ENCODE data around the gene BLACAT1.

BLACAT1 gene

DNA sequence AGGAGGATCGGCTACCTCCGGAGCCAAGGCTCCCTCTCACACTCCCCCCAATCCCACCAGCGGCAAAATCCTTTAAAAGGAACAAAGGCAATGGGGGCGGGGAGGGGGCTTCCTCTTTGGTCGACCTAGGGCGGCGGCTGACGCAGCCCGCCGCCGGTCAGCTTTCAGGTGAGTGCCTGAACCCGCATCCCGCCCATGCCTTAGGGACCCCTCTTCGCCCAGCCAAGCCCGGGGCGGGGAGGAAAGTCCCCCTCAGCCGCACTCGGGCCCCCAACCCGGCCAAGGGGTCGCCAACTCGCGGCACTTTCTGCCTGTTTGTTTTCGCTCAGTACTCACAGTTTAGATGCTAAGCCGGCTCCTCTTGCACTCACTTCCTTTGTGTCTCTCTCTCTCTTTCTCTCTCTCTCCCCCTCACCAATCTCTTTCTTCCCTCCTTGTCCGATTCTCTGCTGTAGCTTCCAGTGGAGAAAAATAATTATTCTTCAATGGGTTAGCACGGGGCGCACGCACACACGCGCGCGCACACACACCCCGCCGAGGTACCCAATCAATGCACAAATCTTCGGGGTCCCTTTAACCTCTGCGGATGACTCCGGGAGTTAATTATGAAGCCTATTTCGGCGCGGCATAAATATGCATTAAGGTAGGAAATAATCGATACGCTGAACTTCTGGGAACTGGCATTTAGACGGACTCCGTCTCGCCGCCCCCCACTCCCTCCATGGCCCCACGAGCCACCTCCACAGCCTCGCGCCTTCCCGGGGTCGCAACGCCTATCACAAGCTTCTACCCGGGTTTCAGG is at the start of gene BLACAT1:
Gene BLACAT1, minus strand, starts transcription at position 465 of the 802 bp plus-strand sequence.
- DNase-seq (ENCODE audit: low read depth): no peak

DNA sequence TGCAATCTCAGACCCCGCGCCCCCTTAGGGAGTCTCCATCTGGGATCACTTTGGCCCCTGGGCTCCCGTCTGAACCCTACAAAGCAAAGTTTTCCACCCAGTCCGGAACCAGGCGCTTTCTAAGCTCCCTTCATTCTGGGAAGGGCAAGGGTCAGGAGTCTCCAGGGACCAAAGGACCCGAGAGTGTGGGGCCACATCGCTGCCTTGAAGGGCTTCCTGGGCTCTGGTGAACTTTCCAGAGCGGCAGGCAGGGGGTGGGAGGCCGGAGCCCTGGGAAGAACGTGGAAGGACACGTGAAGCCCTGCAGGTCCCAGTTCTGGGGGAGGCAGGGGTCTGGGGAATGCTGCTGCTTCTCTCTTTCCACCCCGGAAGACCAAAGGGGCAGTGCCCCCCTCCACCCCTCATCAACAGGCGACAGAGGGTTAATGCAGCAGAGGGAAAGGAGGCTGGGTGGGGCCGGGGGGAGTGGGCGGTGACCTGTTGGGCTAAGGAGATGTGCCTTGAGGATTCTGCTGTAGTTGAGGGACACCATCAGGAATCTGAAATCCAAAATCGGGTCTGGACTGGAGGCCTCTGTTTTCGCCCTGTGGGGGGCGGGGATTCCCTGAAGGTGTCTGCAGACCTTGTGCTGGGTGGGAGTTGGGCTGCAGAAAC is 49.4 kb upstream of the BLACAT1 start:
- DNase-seq (ENCODE audit: low read depth): no peak

DNA sequence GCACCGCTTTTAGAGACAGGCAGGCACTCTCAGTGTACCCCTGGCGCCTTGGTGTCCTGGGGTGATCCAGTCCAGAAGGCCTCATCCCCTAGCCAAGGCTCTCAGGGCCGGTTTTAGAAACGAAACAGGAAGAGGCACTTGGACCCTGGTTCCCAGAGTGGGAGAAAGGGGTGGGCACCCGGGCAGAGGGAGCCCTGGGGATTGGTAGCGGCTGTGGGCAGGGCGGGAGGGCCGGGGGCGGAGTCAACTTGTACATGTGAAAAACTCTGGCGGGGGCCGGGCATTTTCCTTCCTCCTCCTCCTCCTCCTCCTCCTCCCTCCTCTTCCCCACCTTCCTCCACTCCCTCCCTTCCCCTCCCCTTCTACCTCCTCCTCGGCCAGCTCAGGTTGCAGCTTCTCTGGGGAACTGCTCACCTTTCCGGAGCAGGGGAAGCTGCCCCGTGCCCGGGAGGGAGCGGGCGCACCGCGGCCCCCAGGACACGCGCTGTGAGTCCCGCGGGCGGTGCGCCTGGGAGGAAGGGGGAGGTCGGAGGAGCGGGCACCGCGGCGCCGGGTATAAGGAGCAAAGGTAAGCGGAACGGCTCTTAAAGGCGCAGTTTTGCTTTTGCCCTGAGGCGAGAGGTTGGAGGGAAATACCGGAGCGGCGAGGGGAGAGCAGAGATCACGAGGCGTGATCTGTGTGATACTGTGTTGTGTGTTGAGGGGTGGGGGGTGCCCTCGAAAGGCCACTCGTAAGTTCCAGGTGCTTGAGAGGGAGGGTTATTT is 48.6 kb upstream of the BLACAT1 start, which contains the start of gene CDK18:
Gene CDK18, plus strand, starts transcription at position 359 of the 765 bp plus-strand sequence. CDS start 18,499 bp downstream, outside the sequence.
- DNase-seq (ENCODE audit: low read depth): no peak

DNA sequence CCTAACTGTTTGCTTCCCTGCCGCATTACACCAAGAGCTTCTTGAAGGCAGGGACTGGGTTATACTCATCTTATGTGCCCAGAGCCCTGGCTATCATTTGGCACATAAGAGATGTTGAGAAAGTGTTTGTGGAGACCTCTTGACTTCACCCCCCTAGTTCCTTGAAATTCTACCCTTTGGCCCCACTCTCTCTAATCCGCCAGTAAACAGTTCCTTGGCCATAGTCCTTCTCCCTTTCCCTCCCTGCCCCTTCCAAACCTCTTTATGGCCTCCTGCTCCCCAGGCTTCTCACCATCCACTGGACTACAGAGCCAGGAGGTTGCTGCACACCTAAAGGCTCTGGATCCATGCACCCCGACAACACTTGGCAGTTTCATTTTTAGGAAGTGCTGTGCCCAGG is 47.1 kb upstream of the BLACAT1 start:
- no peak for DNase-seq (ENCODE audit: low read depth)

DNA sequence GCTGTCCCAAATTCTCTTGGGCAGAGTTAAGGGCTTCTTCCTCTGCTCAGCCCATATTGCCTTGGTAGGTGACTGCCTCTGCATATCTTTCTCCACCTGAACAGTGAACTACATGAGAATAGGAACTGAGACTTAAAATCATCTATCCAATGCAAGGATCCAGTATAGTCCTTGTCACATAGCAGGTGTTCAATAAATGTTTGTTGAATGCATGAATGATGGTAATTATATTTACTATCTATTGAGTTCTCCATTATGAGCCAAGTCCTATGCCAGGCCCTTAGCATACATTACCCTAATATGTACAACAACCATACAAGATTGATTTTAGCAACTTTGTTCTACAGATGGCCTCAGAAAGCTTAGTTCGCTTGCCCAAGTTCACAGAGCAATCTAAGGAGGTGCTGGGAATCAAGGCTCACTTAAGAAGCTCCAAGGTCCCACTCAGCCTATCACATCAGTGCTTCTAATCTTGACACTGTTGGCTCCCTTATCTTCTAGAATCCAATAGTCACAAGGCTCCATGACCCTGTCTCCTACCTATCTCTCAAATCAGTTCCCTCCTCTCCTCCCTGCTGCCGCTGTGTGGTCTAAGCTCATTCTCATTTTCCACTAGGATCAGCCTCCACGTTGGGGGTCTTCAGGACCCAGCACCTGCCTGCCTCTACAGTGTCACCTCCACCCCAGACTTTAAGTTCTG is 46.4 kb upstream of the BLACAT1 start:
- no peak for DNase-seq (ENCODE audit: low read depth)

DNA sequence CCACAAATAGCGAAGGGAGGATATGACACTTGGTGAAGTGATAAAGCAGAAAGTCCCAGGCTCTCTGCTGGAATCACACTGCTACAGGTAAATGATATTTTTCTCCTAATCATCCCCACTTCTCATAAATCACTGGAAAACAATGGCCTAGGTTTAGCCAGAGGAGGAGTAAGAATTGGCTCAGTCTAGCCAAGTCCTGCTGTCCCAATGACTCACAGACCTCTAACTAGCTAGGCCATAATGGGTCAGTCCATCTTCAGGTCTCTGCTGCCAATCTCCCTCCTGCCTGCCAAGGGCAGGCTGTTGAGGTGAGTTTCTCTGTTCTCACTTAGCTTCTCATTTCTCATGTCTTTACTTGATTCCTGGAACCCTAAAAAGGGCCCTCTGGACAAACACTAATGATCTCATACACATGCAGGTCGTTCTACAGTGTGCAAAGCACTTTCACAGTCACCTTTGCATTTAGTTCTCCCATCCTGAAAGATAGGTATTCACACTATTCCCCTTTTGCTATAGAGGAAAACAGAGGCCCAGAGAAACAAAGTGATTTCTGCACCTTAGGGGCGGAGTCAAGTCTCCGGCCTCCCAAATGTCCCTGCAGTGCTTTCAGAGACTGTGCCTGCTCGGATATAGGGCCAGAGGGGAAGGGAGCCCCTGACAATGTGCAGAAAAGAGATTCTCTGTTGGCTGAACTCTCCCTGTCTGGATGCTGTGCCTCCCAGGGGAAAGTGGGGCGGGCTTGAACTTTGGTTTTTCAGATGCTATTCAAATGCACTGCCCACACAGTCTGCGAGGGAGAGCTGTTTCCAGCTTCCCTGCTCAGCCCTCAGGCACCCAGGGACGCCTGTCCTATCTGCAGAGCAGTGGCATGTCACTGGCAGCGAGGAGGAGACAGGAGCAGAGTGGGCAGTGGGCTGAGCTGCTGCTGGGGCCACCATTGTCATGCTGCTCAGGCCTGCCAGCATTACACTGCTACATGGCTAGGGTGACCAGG is 44.7 kb upstream of the BLACAT1 start:
- no peak for DNase-seq (ENCODE audit: low read depth)

DNA sequence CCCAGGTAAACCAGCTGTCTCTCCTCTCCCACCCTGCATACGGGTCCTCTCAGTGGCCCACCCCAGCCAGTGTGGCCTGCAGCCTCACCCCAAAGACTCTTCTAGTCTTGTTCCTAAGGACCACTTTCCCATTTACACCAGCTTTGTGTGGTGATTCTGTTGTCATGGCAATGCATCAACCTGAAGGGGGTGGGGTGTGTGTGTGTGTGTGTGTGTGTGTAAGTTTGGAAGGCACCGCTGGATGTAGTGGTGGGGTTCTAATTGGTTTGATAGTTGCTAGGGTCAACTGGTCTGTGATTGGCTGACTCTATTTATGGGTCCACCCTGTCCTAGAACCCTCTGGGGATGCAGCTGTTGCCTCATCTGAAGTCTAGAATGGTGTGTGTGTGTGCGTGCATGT is 43.9 kb upstream of the BLACAT1 start:
- DNase-seq (ENCODE audit: low read depth): no peak

DNA sequence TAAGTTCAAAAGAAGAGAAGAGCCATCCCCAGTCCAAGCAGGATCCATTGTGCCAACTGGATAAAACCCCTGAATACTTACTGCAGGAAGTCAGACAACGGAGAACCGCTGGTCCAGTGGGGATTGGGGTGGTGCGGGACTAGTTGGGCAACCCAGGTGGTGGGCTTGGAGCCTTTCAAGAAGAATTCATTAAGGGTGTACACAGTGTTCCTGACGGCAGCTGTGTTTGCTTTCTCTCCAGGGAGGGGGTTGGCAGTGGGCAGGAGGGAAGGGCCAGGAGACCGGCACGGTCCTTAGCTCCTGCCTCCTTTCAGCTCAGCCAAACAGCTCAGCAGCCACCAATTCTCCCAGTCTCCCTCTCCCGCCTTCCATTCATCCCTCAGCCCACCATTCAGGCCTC is 41.5 kb upstream of the BLACAT1 start:
- no peak for DNase-seq (ENCODE audit: low read depth)

DNA sequence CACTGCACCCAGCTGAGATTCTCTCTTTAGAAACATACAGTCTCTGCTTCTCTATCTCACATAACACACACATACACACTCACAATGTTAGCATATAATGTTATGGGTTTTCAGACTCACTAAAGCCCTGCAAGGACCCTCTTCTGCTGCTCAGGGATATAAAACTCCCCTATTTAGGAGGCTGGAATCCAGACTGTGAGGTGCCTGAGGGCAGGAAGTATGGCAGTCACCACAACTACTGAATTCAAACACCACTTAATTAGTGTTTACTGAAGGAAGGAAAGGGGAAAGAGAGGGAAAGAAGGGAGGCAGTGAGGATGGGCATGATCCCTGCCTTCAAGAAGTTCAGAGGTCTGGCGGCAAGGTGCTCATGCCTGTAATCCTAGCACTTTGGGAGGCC is 40.8 kb upstream of the BLACAT1 start:
- DNase-seq (ENCODE audit: low read depth): no peak

DNA sequence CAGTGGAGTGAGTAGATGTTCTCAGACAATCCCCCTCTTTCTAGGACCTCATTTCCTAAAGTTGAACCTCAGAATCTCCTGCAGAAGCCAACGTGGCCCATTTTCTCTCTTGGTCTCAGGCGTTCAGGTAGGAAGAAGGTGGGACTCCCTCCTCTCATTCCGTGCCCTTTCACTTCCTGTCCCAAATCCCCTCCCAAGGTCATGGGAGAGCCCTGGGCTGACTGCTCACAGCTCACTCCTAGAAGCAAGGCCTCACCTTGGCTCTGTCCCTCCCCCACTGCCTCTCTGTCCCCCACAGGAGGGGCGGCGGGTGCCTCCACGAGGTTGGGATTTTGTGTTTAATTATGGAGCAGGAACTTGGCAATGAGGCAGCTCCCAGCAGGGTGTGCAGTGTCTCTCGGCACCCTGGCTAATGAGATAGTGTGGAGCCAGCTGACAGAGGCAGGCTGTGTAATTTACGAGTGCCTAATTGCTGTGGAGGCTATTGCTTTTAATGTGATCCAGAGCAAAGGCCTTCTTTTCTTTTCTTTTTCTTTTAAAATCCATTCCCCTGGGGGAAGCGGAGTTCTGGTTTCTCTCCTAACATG is 39.5 kb upstream of the BLACAT1 start:
- DNase-seq (ENCODE audit: low read depth): no peak

DNA sequence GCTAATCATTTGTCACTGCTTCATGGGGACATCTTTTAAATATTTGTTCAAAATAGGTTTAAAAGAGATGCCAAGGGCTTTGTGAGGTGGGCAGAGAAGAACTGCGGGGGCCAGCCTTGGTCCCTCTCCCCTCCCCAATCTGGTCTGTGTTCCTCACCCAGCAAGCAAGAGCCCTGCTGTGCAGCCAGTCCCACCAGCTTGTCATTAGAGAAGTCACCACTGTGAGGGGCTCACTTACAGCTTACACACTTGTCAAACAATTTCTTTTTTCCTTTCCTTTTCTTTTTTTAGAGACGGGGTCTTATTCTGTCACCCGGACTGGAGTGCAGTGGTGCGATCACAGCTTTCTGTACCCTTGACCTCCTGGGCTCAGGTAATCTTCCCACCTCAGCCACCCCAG is 38.3 kb upstream of the BLACAT1 start:
- no peak for DNase-seq (ENCODE audit: low read depth)

DNA sequence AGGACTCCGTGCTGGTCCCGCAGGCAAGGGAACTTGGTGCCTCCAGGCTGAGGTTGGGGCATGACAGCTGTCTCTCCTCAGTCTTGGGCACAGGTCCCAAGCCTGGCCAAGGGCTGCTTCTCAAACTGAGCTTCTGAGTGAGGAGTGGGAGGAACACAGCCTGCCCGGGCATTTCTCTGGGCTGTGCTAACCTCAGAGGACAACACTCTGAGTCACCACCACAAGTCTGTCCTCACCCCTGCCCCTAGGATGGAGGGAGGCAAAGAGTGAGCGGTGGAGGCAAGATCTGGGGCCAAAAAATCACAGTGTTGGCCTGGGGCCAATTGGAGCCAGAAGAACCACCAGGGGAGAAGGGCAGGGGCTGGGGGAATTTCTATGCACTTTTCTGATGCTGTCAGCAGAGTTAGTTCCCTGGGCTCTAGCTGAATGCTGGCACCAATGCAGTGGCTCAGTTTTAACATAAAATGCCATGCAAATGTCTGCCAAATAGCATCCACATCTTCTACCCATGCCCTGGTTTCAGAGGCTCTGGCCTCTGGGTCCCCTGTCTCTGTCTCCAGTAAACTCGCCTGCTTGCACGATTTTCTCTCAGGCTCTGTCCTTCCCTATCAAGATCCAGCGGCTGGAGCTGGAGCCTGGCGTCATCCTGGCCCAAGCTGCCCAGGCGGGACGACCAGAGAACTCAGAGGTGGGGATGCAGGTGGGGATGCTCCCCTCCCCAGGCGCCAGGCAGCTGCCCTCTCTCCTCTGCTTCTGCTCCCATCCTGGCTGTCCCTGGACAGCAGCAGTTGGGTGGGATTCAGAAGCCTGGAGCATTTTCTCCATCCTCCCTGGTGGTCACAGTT is 37.6 kb upstream of the BLACAT1 start:
- no peak for DNase-seq (ENCODE audit: low read depth)

DNA sequence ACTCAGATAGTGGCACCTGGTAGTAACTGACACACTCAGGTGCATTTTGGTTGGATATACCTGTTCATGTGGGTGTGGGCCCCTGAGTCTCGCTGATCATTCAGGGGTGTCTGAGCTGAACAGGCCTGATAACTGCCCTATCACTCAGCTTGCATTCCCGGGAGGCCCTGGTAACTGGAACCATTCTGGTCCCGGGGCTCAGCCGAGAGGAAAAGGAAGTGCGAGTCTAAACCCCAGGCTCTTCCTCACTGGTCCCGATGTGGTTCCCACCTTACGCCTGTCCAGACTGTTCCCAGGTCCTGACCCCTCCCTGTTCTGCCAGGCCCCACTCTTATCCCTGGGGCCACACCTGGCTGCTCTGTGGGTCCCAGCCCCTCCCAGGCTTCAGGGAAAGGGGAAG is 36.9 kb upstream of the BLACAT1 start:
- no peak for DNase-seq (ENCODE audit: low read depth)

DNA sequence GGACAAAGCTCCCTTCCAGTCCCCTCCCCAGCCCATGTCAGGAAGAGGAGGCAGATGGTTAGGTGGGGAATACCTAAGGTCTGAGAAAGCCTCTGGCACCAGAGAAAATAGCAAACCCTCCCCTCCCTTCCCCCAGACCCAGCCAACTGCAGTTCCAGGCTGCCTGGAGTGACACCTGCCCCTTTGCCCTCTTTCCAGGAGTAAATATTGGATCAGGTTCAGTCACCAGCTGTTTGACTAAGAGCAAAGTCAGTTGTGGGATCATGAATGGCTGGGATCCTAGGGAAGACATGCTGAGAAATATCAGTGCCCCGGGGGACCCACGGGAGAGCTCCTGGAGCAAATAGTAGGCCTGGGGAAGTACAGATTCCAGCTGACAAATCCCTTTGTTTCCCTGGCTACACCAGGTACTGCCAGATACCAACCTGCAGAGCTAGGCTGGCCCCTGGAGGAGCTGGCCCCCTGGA is 36.4 kb upstream of the BLACAT1 start:
- DNase-seq (ENCODE audit: low read depth): no peak

DNA sequence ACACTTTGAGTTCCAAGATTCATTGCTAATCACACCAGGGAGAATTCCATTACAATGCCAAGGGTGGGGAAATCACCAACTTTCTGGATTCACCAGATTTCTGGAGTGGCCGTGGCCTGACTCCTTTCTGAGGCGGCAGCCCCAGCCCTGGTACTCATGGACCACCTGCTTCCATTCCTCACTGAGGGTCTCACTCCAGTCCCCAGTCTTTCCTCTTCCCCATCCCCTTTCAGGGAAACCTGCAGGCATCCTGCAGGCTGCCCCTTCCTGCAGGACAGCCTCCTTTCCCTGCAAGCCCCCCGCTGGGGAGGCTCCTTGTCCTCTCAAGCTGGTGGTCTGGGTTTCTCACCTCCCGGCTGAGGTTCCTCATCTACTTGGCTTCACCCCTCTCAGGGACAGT is 35.9 kb upstream of the BLACAT1 start:
- no peak for DNase-seq (ENCODE audit: low read depth)

DNA sequence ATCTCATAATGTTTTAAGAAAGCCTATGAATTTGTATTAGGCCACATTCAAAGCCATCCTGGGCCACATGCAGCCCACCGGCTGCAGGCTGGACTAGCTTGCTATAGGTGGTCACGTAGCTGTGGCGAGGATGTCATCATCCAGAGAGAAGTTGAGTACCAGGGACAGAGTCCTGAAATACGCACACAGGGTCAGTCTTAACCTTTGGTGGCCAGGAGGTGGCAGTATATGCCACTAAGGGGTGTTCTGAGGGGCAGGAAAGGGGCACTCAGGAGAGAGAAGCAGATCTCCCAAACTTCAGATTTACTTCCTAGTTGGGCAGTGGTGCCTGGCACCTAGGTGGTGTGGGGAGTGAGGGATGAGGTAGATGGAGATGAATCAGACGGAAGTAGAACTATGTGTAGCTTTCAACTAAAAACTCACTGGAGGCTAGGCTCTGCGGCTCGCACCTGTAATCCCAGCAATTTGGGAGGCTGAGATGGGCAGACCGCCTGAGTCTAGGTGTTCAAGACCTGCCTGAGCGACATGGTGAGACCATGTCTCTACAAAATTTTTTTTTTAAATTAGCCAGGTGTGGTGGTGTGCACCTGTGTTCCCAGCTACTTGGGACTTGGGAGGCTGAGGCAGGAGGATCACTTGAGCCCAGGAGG is 32.4 kb upstream of the BLACAT1 start:
- no peak for DNase-seq (ENCODE audit: low read depth)

DNA sequence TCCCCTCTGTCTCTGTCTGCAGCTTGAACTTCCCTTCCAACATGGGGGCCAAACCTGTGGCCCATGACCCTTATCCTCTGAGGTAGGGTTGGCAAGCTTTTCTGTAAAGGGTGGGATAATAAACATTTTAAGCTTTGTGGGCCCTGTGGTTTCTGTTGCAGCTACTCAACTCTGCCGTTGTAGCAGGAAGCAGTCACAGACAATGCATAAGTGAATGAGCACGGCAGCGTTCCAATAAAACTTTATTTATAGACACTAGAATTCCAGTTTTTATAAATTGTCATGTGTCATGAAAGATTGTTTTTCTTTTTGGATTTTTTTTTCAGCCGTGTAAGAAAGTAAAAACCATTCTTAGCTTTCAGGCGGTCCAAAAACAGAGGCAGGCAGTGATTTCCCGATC is 30.4 kb upstream of the BLACAT1 start:
- no peak for DNase-seq (ENCODE audit: low read depth)

DNA sequence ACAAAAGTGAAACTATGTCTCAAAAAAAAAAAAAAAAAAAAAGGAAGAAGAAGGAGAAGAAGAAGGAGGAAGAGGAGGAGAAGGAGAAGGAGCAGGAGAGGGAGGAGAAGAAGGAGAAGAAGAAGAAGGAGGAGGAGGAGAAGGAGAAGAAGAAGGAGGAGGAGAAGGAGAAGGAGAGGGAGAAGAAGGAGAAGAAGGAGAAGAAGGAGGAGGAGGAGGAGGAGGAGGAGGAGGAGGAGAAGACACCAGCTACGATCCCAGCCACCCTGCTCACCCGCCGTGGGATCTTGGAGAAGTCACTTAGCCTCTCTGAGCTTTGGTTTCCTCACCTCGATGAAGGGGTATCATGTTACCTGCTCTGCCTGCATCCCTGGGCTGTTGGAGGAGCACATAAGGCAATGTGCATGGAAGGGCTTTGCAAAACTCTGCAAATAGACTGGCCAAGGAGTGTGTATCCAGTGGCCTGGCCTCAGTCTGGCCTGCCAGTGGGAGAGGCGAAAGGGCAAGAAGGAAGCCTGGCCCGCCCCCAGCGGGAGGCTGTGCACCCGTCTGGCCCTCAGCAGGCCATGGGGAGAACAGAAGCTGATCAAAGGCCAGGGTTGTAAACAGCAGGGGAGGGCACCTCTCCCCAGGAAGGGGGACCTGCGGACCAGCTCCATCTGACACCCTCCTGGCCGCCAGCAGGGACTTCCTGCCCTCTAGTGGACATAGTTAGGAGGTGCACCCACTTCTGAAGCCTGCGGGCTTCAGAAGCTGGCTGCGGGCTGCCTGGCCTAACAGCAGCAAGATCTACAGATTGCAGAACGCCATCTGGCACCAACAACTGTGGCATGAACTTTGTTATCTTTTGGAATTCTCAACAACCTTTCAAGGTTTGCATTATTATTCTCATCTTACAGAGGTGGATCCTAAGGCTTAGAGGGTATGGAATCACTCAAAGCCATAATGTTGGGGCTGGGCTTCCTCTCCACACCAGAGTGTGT is 29.4 kb upstream of the BLACAT1 start:
- no peak for DNase-seq (ENCODE audit: low read depth)

Data from HS-27A (cell line).